Stimulated activated CD4-positive, alpha-beta T cell treated with anti-CD3 and anti-CD28 coated beads, Interleukin-2, amount 100 ng/mL, for 24 hours (primary cell): ENCODE measurements around the gene MAGEE1.

ENCODE experiments used
- DNase-seq, 2 donors: peaks; one replicate each; pipeline ENCODE4 v3.0.0-alpha.2; 2020

The MAGEE1 gene

GRCh38 chrX:76427560-76428242 lies at the start of gene MAGEE1:
Gene MAGEE1, plus strand, starts transcription at chrX:76427710. Its CDS starts 221 bp downstream, at chrX:76427931.
- DNase-seq = peak; percentile 78 to 80

GRCh38 chrX:76398970-76399369 lies 28.5 kb upstream of the MAGEE1 start:
- DNase-seq = no peak

GRCh38 chrX:76407795-76408194 lies 19.7 kb upstream of the MAGEE1 start:
- no peak for DNase-seq

GRCh38 chrX:76420237-76420636 lies 7.3 kb upstream of the MAGEE1 start:
- no peak for DNase-seq

GRCh38 chrX:76428243-76429130 lies 977 bp downstream of the MAGEE1 start:
- DNase-seq = peak; percentile 23 to 25

GRCh38 chrX:76433219-76433618 lies 5.7 kb downstream of the MAGEE1 start:
- DNase-seq = no peak

GRCh38 chrX:76434103-76434741 lies 6.7 kb downstream of the MAGEE1 start:
- DNase-seq = no peak

- DNase-seq = no peak
These were observed 11.7 kb downstream of the MAGEE1 start for GRCh38 chrX:76439188-76439587.

GRCh38 chrX:76453737-76454406 lies 26.4 kb downstream of the MAGEE1 start:
- DNase-seq = no peak

GRCh38 chrX:76454456-76454927 lies 27.0 kb downstream of the MAGEE1 start:
- no peak for DNase-seq

GRCh38 chrX:76477353-76477752 lies 49.8 kb downstream of the MAGEE1 start:
- DNase-seq = no peak
